Ishikawa (cell line): Measurements from ENCODE around the gene NARF.
A peak's percentile ranks its signal among the peaks of the same experiment; 100 is the strongest.

Experiments used
- CEBPB ChIP-seq: IDR thresholded peaks from 2 replicates; pipeline ENCODE4 v1.6.1; 2012
- CREB1 ChIP-seq: IDR thresholded peaks from 2 replicates; pipeline ENCODE4 v1.6.1; 2012; ENCODE audit warnings: low read depth
- EGR1 ChIP-seq: IDR thresholded peaks from 2 replicates; pipeline ENCODE4 v1.6.1; 2012
- EP300 ChIP-seq: IDR thresholded peaks from 2 replicates; pipeline ENCODE4 v1.6.1; 2012; ENCODE audit warnings: borderline replicate concordance
- FOXM1 ChIP-seq: IDR thresholded peaks from 2 replicates; pipeline ENCODE4 v1.6.1; 2012; ENCODE audit warnings: low read depth, borderline replicate concordance
- NFIC ChIP-seq: IDR thresholded peaks from 2 replicates; pipeline ENCODE4 v1.6.1; 2012
- RAD21 ChIP-seq: IDR thresholded peaks from 2 replicates; pipeline ENCODE4 v1.6.1; 2012; ENCODE audit warnings: low read depth
- TAF1 ChIP-seq: IDR thresholded peaks from 2 replicates; pipeline ENCODE4 v1.6.1; 2012; ENCODE audit warnings: low read depth, mild to moderate bottlenecking
- TCF12 ChIP-seq: IDR thresholded peaks from 2 replicates; pipeline ENCODE4 v1.6.1; 2012; ENCODE audit warnings: low read depth
- TEAD4 ChIP-seq: IDR thresholded peaks from 2 replicates; pipeline ENCODE4 v1.6.1; 2012
- YY1 ChIP-seq: IDR thresholded peaks from 2 replicates; pipeline ENCODE4 v1.6.1; 2012; ENCODE audit warnings: low read depth
- ZBTB7A ChIP-seq: IDR thresholded peaks from 2 replicates; pipeline ENCODE4 v1.6.1; 2012; ENCODE audit warnings: low read depth
- TF ChIP-seq, protein P1 (sequence below): IDR thresholded peaks from 2 replicates; pipeline ENCODE4 v1.6.1; 2012
- TF ChIP-seq, protein P2 (sequence below): IDR thresholded peaks from 2 replicates; pipeline ENCODE4 v1.6.1; 2012
- TF ChIP-seq, protein P3 (sequence below): IDR thresholded peaks from 2 replicates; pipeline ENCODE4 v1.6.1; 2012; ENCODE audit warnings: low read depth, mild to moderate bottlenecking

The NARF gene

DNA sequence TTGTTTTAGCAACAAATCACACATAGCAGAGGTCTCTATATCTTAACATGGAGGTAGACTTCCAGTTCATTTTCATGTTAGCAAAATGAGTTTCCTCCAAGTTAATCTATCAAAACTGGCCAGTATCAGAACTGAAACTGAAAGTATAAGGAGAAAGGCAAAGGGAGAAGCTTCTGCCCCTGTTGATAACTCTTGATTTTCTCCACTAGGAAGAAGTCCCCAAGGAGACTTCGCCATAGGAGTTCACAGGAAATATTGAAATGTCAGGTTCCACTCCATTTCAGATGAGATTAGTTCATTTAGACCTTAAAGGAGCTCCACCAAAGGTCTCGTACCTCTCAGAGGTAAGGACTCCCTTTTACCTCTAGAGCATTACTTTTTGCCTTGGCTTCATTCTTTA, 39.0 kb upstream of the NARF start:
- TF ChIP-seq, protein P1, sequence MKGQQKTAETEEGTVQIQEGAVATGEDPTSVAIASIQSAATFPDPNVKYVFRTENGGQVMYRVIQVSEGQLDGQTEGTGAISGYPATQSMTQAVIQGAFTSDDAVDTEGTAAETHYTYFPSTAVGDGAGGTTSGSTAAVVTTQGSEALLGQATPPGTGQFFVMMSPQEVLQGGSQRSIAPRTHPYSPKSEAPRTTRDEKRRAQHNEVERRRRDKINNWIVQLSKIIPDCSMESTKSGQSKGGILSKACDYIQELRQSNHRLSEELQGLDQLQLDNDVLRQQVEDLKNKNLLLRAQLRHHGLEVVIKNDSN = no peak
- no peak for TF ChIP-seq CREB1
- no peak for TF ChIP-seq CEBPB
- TF ChIP-seq TAF1 = no peak
- TF ChIP-seq RAD21 = no peak
- TF ChIP-seq FOXM1 = no peak
- TF ChIP-seq EP300 = no peak
- TF ChIP-seq, protein P2, sequence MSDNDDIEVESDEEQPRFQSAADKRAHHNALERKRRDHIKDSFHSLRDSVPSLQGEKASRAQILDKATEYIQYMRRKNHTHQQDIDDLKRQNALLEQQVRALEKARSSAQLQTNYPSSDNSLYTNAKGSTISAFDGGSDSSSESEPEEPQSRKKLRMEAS = no peak
- TF ChIP-seq NFIC = no peak
- no peak for TF ChIP-seq TEAD4

DNA sequence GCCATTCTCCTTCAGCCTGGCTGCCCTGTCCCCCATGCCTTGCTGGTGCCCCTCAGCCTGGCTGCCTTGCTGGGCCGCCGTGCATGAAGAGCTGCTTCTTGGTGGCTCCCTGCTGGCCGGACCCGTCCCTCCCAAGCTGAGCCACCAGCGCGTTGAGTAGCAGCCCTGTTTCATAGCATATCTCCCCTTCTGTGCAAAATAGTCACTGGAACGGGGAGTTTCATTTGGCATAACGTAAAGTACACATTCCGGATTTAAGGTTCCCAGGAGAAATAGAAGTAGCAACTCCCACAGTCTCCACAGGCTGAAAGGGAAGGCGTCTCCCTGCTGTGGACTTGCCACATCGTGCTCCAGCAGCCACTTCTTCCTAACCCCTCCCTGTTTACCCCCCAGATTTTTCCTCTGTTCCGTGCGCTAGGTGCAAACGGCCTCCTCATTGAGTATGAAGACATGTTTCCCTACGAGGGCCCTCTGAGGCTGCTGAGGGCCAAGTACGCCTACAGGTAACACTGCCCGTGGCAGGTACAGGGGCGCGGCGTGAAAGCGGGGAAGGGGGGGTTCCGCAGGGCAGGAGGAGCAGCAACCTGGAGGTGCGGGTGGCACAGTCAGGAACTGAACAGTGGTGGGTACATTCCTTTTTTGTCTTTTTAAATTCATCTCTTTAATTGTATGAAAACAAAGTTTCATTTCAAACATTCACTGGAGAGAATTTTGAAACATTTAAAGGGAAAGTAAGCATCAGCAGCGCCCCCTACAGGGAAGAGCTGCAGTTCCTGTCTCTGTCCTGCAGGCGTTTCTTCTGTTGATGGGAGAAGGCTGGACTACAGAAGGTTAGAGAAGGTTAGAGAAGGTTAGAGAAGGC, 34.3 kb upstream of the NARF start:
- no peak for TF ChIP-seq EGR1
- TF ChIP-seq NFIC = no peak
- peak; percentile 72 for TF ChIP-seq RAD21

DNA sequence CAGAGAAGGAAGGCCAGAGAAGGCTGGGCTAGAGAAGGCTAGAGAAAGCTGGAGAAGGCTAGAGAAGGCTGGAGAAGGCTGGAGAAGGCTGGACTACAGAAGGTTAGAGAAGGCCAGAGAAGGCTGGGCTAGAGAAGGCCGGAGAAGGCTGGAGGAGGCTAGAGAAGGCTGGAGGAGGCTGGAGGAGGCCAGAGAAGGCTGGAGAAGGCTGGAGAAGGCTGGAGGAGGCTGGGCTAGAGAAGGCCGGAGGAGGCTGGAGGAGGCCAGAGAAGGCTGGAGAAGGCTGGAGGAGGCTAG, 33.7 kb upstream of the NARF start:
- TF ChIP-seq NFIC = no peak
- no peak for TF ChIP-seq YY1
- TF ChIP-seq, protein P3, sequence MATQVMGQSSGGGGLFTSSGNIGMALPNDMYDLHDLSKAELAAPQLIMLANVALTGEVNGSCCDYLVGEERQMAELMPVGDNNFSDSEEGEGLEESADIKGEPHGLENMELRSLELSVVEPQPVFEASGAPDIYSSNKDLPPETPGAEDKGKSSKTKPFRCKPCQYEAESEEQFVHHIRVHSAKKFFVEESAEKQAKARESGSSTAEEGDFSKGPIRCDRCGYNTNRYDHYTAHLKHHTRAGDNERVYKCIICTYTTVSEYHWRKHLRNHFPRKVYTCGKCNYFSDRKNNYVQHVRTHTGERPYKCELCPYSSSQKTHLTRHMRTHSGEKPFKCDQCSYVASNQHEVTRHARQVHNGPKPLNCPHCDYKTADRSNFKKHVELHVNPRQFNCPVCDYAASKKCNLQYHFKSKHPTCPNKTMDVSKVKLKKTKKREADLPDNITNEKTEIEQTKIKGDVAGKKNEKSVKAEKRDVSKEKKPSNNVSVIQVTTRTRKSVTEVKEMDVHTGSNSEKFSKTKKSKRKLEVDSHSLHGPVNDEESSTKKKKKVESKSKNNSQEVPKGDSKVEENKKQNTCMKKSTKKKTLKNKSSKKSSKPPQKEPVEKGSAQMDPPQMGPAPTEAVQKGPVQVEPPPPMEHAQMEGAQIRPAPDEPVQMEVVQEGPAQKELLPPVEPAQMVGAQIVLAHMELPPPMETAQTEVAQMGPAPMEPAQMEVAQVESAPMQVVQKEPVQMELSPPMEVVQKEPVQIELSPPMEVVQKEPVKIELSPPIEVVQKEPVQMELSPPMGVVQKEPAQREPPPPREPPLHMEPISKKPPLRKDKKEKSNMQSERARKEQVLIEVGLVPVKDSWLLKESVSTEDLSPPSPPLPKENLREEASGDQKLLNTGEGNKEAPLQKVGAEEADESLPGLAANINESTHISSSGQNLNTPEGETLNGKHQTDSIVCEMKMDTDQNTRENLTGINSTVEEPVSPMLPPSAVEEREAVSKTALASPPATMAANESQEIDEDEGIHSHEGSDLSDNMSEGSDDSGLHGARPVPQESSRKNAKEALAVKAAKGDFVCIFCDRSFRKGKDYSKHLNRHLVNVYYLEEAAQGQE = no peak
- TF ChIP-seq RAD21 = no peak
- TF ChIP-seq EP300 = no peak
- no peak for TF ChIP-seq TAF1
- TF ChIP-seq EGR1 = no peak
- no peak for TF ChIP-seq TCF12
- TF ChIP-seq, protein P1 = no peak
- no peak for TF ChIP-seq CEBPB
- TF ChIP-seq, protein P2 = no peak
- TF ChIP-seq ZBTB7A = no peak
- no peak for TF ChIP-seq CREB1
- TF ChIP-seq TEAD4 = no peak

DNA sequence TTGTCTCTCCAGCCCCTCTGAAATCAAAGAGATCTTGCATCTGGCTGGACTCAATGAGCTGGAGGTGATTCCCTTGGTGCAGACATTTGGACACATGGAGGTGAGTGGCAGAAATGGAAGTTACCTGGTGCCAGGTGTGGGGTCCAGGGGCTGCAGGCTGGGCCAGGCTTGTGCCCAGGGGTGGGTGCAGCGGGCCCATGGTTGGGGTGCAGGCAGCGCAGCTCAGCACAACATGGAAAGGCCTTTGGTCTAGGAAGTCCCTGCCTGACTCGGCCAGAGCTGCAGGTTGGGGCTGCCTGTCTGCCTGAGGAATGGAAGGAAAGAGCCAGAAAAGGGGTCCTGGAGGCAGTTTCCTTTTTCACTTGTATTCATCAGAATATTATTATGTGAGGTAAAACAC, 30.0 kb upstream of the NARF start:
- TF ChIP-seq CEBPB (no peak), FOXM1 (no peak), YY1 (no peak)

DNA sequence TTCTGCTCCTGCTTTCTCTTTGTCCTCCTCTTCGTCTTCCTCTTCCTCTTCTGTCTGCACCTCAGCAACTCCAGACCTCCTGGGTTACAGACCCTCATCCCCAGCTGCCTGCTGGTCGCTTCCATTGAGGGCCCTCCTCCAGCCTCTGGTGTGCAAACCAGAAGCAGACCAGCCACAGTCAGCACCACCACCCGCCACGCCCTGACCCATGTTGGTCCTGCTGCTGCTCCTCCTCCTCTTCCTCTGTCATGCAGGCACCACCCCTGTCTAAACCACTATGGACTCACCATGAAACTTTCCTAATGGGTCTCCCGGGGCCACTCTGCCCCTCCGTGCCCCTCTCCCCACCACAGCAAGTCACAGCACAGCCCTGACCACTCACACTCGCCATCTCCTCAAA, 28.7 kb upstream of the NARF start:
- TF ChIP-seq TCF12 (no peak), EGR1 (no peak), TEAD4 (no peak), TAF1 (no peak), EP300 (no peak), NFIC (no peak), YY1 (no peak), RAD21 (no peak), CREB1 (no peak), CEBPB (no peak)
- TF ChIP-seq, protein P3 = no peak
- TF ChIP-seq, protein P2 = no peak

DNA sequence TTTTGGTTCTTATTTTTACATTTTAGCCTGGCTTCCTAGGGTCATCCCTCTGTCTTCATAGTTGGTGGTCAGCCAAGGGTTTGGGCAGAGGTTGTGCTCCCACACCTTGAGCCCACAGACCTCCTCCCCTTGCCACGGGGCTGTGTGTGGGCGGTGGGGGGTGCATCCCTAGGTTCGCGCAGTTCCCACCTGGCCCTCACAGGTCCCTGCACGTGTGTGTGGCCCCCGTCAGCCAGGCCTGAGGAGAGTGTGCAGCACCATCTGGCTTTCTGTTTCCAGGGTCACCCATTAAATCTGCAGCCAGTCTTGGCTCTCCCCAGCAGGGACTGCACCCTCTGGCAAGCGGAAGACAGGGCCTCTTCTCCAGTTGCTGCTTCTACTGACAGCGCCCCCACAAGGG, 26.5 kb upstream of the NARF start:
- TF ChIP-seq, protein P3 = no peak
- TF ChIP-seq TCF12 (no peak), YY1 (no peak), NFIC (no peak), EGR1 (no peak), ZBTB7A (no peak), EP300 (no peak), CEBPB (no peak), FOXM1 (no peak), CREB1 (no peak), TAF1 (no peak), TEAD4 (no peak), RAD21 (no peak)
- TF ChIP-seq, protein P2 = no peak
- TF ChIP-seq, protein P1 = no peak
